NCI-H187 treated with DMSO at 0.1 percent for 48 hours (cell line): ENCODE results near the gene CHL1.

Experiments
- DNase-seq: peaks from one replicate; lab custom pipeline; 2025; lab: John Stamatoyannopoulos, UW

The CHL1 gene

GRCh38 chr3:396293-396692 is 199.7 kb downstream of the CHL1 start:
- DNase-seq, result no peak

- no peak for DNase-seq
These were observed 203.1 kb downstream of the CHL1 start for GRCh38 chr3:399647-400046.

- no peak for DNase-seq
These were observed 207.3 kb downstream of the CHL1 start for GRCh38 chr3:403826-404225.

GRCh38 chr3:409011-409410 is 212.4 kb downstream of the CHL1 start:
- DNase-seq, result no peak

- peak; percentile 4 for DNase-seq
These were observed 214.7 kb downstream of the CHL1 start for GRCh38 chr3:411226-411625.

GRCh38 chr3:414063-414462 is 217.5 kb downstream of the CHL1 start:
- no peak for DNase-seq

GRCh38 chr3:418239-418929 is 221.8 kb downstream of the CHL1 start:
- no peak for DNase-seq

- no peak for DNase-seq
These were observed 224.0 kb downstream of the CHL1 start for GRCh38 chr3:420584-420983.

- no peak for DNase-seq
These were observed 228.5 kb downstream of the CHL1 start for GRCh38 chr3:425079-425478.

- DNase-seq, result no peak
These were observed 229.5 kb downstream of the CHL1 start for GRCh38 chr3:426072-426471.

- DNase-seq, result no peak
These were observed 230.6 kb downstream of the CHL1 start for GRCh38 chr3:427128-427527.

- DNase-seq, result no peak
These were observed 233.6 kb downstream of the CHL1 start for GRCh38 chr3:430186-430585.

GRCh38 chr3:435161-435560 is 238.6 kb downstream of the CHL1 start:
- no peak for DNase-seq

- no peak for DNase-seq
These were observed 239.5 kb downstream of the CHL1 start for GRCh38 chr3:436053-436452.

- no peak for DNase-seq
These were observed 244.3 kb downstream of the CHL1 start for GRCh38 chr3:440826-441225.

GRCh38 chr3:445960-446359 is 249.4 kb downstream of the CHL1 start:
- DNase-seq, result no peak

GRCh38 chr3:447671-448070 is 251.1 kb downstream of the CHL1 start:
- no peak for DNase-seq

GRCh38 chr3:449711-450110 is 253.1 kb downstream of the CHL1 start:
- DNase-seq, result no peak

GRCh38 chr3:452221-452620 is 255.7 kb downstream of the CHL1 start:
- DNase-seq, result no peak

- DNase-seq, result no peak
These were observed 256.5 kb downstream of the CHL1 start for GRCh38 chr3:453106-453505.

- no peak for DNase-seq
These were observed 258.4 kb downstream of the CHL1 start for GRCh38 chr3:454986-455385.

GRCh38 chr3:458124-458523 is 261.6 kb downstream of the CHL1 start:
- no peak for DNase-seq

GRCh38 chr3:458653-459310 is 262.2 kb downstream of the CHL1 start:
- no peak for DNase-seq
